Stomach smooth muscle (tissue), 2 donors: ENCODE data around the gene GRK3.
"Not testable (repeated sequence)": the region's sequence is repeated elsewhere in the genome, so short reads cannot be mapped to it uniquely, and the experiment has no call there.

Experiments
- H3K27ac ChIP-seq: one replicate; pipeline ENCODE4 v1.7.0; 2013; ENCODE audit warnings: mild to moderate bottlenecking, low read length, inconsistent platforms
- H3K27me3 ChIP-seq, 2 donors: one replicate each; pipeline ENCODE4 v1.7.0; 2013; ENCODE audit warnings: low read length in 2 of 2; ENCODE audit not compliant: insufficient read depth in 2 of 2, control insufficient read depth in 1 of 2
- H3K36me3 ChIP-seq, 2 donors: one replicate each; pipeline ENCODE4 v1.7.0; 2013; ENCODE audit warnings: low read length in 2 of 2; ENCODE audit not compliant: control insufficient read depth in 2 of 2, insufficient read depth in 2 of 2
- H3K4me1 ChIP-seq: one replicate; pipeline ENCODE4 v1.7.0; 2013; ENCODE audit warnings: low read length; ENCODE audit not compliant: control insufficient read depth, insufficient read depth
- H3K4me3 ChIP-seq, 2 donors: one replicate each; pipeline ENCODE4 v1.7.0; 2013; ENCODE audit warnings: low read length in 2 of 2
- H3K9ac ChIP-seq, 2 donors: one replicate each; pipeline ENCODE4 v1.7.0; 2013; ENCODE audit warnings: low read length in 2 of 2, mild to moderate bottlenecking in 1 of 2
- H3K9me3 ChIP-seq, 2 donors: one replicate each; pipeline ENCODE4 v1.7.0; 2013; ENCODE audit warnings: low read length in 2 of 2; ENCODE audit not compliant: control insufficient read depth in 2 of 2
- donor health status: healthy.
- donor health status: Pancreatic carcinoma.

Gene GRK3

DNA sequence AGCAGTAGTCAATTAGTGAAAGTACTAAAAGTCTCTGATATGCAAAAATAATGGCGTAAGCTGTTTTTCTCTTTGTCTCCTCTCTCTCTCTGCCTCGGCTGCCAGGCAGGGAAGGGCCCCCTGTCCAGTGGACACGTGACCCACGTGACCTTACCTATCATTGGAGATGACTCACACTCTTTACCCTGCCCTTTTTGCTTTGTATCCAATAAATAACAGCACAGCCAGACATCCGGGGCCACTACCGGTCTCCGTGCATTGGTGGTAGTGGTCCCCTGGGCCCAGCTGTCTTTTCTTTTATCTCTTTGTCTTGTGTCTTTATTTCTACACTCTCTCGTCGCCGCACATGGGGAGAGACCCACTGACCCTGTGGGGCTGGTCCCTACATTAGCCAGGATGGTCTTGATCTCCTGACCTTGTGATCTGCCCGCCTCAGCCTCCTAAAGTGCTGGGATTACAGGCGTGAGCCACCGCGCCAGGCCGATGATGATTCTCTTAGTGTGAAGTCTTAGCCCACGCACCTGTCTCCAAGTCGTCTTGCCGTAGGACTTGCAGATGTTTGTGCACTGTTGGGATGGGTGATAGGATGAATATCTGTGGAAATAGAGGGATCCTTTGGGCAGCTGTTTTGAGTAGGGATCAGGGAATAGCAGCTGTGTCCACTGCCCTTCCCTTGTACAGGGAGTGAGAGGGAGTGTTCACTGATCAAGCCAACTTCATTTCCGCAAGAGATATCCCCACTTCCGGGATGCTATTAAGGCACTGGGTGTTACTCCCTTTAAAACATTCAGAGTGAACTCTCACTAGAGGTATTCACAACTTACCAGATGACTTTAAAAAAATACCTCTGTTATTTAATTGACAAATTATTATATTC lies 61.5 kb downstream of the GRK3 start:
- not testable (repeated sequence) for H3K9ac ChIP-seq, H3K27me3 ChIP-seq, H3K4me3 ChIP-seq, H3K36me3 ChIP-seq, H3K27ac ChIP-seq, H3K9me3 ChIP-seq
- H3K4me1 ChIP-seq = peaks cover 13% of the 10 kb centered on the region

GRCh38 chr22:25626624-25626990 lies 62.1 kb downstream of the GRK3 start:
- no peak overlapping the region for H3K27ac ChIP-seq
- H3K4me1 ChIP-seq = peaks cover 13% of the 10 kb centered on the region
- H3K4me3 ChIP-seq = no peak overlapping the region
- H3K27me3 ChIP-seq = no peaks in the 10 kb centered on the region
- H3K9ac ChIP-seq = no peak overlapping the region
- H3K9me3 ChIP-seq = no peaks in the 10 kb centered on the region
- H3K36me3 ChIP-seq = no peaks in the 10 kb centered on the region

GRCh38 chr22:25627271-25627852 lies 62.9 kb downstream of the GRK3 start:
- H3K4me1 ChIP-seq = peaks cover 13% of the 10 kb centered on the region
- no peak overlapping the region for H3K27ac ChIP-seq
- H3K4me3 ChIP-seq = no peak overlapping the region

GRCh38 chr22:25628494-25628893 lies 64.0 kb downstream of the GRK3 start:
- no peaks in the 10 kb centered on the region for H3K27me3 ChIP-seq
- H3K4me3 ChIP-seq = no peak overlapping the region
- H3K36me3 ChIP-seq = no peaks in the 10 kb centered on the region
- H3K27ac ChIP-seq = no peak overlapping the region
- H3K9me3 ChIP-seq = no peaks in the 10 kb centered on the region
- H3K4me1 ChIP-seq = peaks cover 13% of the 10 kb centered on the region
- no peak overlapping the region for H3K9ac ChIP-seq

More at GRCh38 chr22:25627271-25627852, 62.9 kb downstream of the GRK3 start:
- Histone ChIP-seq H3K36me3 (no peaks in the 10 kb centered on the region), H3K9ac (no peak overlapping the region), H3K27me3 (no peaks in the 10 kb centered on the region), H3K9me3 (no peaks in the 10 kb centered on the region)

DNA sequence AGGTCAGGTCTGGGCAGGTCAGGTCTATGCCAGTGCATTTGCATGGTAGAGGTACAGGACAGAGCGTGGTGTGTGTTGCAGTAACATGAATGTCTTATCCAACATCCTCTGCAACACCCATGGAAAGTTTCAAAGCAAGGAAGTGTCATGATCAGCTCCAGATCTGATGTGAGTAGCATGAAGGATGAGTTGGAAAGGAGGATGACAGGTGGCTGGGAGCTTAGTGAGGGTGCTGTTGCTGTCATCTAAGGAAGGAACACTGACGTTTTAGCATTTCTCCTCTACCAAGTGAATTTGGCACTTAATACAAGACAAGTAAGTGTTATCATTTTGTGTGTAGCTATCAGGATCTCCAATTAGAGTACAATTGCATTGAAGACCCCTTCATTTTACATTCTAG lies 65.1 kb downstream of the GRK3 start:
- Histone ChIP-seq H3K4me3 (no peak overlapping the region), H3K27me3 (no peaks in the 10 kb centered on the region), H3K4me1 (peaks cover 13% of the 10 kb centered on the region), H3K9ac (no peak overlapping the region), H3K36me3 (no peaks in the 10 kb centered on the region), H3K9me3 (no peaks in the 10 kb centered on the region), H3K27ac (no peak overlapping the region)

- Histone ChIP-seq H3K27me3 (no peaks in the 10 kb centered on the region), H3K27ac (no peak overlapping the region), H3K4me1 (peaks cover 13% of the 10 kb centered on the region)
Measured at GRCh38 chr22:25630447-25630846, 66.0 kb downstream of the GRK3 start.

GRCh38 chr22:25636323-25636722 lies 71.8 kb downstream of the GRK3 start:
- Histone ChIP-seq H3K9ac (no peak overlapping the region), H3K4me3 (no peak overlapping the region), H3K36me3 (peaks cover 0 to 2% of the 10 kb centered on the region in 2 donors), H3K9me3 (no peaks in the 10 kb centered on the region), H3K27ac (no peak overlapping the region), H3K27me3 (no peaks in the 10 kb centered on the region), H3K4me1 (no peaks in the 10 kb centered on the region)

More at GRCh38 chr22:25630447-25630846, 66.0 kb downstream of the GRK3 start:
- H3K9me3 ChIP-seq = no peaks in the 10 kb centered on the region
- no peaks in the 10 kb centered on the region for H3K36me3 ChIP-seq
- no peak overlapping the region for H3K9ac ChIP-seq
- H3K4me3 ChIP-seq = no peak overlapping the region

- no peaks in the 10 kb centered on the region for H3K27me3 ChIP-seq
- H3K9me3 ChIP-seq = no peaks in the 10 kb centered on the region
- no peak overlapping the region for H3K4me3 ChIP-seq
- no peak overlapping the region for H3K9ac ChIP-seq
- H3K4me1 ChIP-seq = no peaks in the 10 kb centered on the region
- peaks cover 0 to 2% of the 10 kb centered on the region in 2 donors for H3K36me3 ChIP-seq
- no peak overlapping the region for H3K27ac ChIP-seq
Measured at GRCh38 chr22:25637032-25637431, 72.6 kb downstream of the GRK3 start.

DNA sequence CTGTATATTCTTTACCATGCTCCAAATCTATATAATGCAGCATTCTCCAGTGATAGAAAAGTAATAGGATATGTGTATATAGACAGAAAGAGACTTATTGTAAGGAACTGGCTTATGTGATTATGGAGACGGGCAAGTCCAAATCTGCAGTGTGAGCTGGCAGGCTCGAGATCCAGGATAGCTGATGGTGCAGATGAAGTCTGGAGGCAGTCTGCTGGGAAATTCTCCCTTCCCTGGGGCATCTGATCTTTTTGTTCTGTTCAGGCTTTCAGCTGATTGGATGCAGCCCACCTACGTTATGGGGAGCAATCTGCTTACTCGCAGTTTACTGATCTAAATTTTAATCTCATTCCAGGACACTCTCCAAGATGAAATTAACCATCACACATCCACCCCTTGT lies 73.2 kb downstream of the GRK3 start:
- H3K27me3 ChIP-seq = no peaks in the 10 kb centered on the region
- peaks cover 0 to 2% of the 10 kb centered on the region in 2 donors for H3K36me3 ChIP-seq
- H3K4me3 ChIP-seq = no peak overlapping the region
- no peaks in the 10 kb centered on the region for H3K4me1 ChIP-seq
- H3K27ac ChIP-seq = no peak overlapping the region
- no peaks in the 10 kb centered on the region for H3K9me3 ChIP-seq
- H3K9ac ChIP-seq = no peak overlapping the region

GRCh38 chr22:25638638-25639037 lies 74.2 kb downstream of the GRK3 start:
- H3K27ac ChIP-seq = no peak overlapping the region

GRCh38 chr22:25641650-25642049 lies 77.2 kb downstream of the GRK3 start:
- Histone ChIP-seq H3K36me3 (peaks cover 0 to 2% of the 10 kb centered on the region in 2 donors), H3K27me3 (no peaks in the 10 kb centered on the region), H3K9ac (no peak overlapping the region), H3K9me3 (no peaks in the 10 kb centered on the region), H3K4me1 (peaks cover 3% of the 10 kb centered on the region), H3K27ac (no peak overlapping the region), H3K4me3 (no peak overlapping the region)

More at GRCh38 chr22:25638638-25639037, 74.2 kb downstream of the GRK3 start:
- Histone ChIP-seq H3K4me1 (no peaks in the 10 kb centered on the region), H3K9me3 (no peaks in the 10 kb centered on the region), H3K4me3 (no peak overlapping the region), H3K36me3 (peaks cover 0 to 2% of the 10 kb centered on the region in 2 donors), H3K27me3 (no peaks in the 10 kb centered on the region), H3K9ac (no peak overlapping the region)
